Ammon's horn (tissue), 1 donor: ENCODE measurements around the gene FCGBP.

ENCODE experiments used
- DNase-seq: peaks from one replicate; pipeline ENCODE4 v3.0.0-alpha.2; 2016; ENCODE audit warnings: low spot score

The FCGBP gene

GRCh38 chr19:39946532-39946931 is 12.1 kb upstream of the FCGBP start:
- no peak for DNase-seq

- DNase-seq: no peak
These were observed 9.2 kb upstream of the FCGBP start for GRCh38 chr19:39943586-39943985.

- no peak for DNase-seq
These were observed 7.9 kb upstream of the FCGBP start for GRCh38 chr19:39942366-39942730.

DNA sequence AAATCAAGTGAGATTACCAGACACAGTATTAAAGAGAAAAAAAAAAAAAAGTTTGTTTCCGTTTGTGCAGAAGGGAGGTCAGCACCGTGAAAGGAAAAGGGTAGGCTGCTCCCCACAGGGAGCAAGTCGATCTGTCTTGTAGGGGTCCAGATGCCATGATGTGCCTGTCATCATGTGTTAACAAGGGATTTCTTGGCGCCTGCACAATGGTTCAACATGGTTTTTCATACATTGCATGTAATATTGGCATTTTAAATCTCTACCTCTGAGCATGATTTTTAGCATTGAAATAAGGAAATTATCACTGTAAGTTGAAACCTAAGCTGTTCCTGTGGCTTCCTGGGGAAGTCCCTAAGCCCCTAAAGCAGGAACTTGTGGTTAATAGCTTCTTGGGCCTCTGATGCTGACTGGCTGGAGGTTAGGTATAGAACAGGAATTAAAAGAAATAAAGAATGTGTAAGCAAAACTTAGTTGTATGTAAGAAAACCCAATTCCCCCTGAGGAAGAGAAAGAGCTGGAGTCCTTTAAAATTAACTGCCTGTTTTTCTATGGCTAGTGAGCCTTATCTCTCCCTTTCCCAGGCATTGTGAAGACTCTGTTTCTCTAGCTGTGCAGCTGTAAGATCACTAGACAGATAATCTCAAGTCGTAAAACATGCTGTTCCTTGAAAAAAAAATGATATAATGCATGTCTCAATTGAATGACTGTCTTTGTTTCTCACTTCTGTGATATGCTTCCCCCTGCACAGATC is 7.4 kb upstream of the FCGBP start:
- peak; percentile 65 for DNase-seq

- DNase-seq: no peak
These were observed 6.7 kb upstream of the FCGBP start for GRCh38 chr19:39941151-39941550.

GRCh38 chr19:39940221-39940833 is 5.9 kb upstream of the FCGBP start:
- no peak for DNase-seq

- no peak for DNase-seq
These were observed 5.1 kb upstream of the FCGBP start for GRCh38 chr19:39939556-39939955.

- no peak for DNase-seq
These were observed 3.4 kb upstream of the FCGBP start for GRCh38 chr19:39937787-39938186.

GRCh38 chr19:39937094-39937720 is 2.8 kb upstream of the FCGBP start:
- DNase-seq: no peak

GRCh38 chr19:39936622-39937021 is 2.2 kb upstream of the FCGBP start:
- no peak for DNase-seq

GRCh38 chr19:39936020-39936419 is 1.6 kb upstream of the FCGBP start:
- DNase-seq: no peak

- no peak for DNase-seq
These were observed 879 bp upstream of the FCGBP start for GRCh38 chr19:39935364-39935661.

GRCh38 chr19:39929750-39930149 is 4.7 kb downstream of the FCGBP start:
- DNase-seq: no peak

DNA sequence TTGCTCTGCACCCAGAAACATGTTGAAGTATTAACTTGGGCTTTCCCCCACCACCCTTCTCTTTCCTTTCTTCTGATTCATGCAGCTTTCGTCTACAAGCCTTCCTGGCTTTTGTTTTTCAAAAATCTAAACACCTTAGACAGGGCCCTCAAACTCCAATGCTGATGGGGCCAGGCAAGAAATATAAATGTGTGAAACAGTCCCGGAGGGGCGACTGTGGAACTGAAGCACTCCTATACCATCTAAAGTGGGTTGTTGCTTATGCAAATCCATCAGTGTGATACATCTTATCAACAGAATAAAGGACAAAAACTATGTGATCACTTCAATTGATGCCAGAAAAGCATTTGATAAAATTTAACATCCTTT is 6.1 kb downstream of the FCGBP start:
- no peak for DNase-seq

DNA sequence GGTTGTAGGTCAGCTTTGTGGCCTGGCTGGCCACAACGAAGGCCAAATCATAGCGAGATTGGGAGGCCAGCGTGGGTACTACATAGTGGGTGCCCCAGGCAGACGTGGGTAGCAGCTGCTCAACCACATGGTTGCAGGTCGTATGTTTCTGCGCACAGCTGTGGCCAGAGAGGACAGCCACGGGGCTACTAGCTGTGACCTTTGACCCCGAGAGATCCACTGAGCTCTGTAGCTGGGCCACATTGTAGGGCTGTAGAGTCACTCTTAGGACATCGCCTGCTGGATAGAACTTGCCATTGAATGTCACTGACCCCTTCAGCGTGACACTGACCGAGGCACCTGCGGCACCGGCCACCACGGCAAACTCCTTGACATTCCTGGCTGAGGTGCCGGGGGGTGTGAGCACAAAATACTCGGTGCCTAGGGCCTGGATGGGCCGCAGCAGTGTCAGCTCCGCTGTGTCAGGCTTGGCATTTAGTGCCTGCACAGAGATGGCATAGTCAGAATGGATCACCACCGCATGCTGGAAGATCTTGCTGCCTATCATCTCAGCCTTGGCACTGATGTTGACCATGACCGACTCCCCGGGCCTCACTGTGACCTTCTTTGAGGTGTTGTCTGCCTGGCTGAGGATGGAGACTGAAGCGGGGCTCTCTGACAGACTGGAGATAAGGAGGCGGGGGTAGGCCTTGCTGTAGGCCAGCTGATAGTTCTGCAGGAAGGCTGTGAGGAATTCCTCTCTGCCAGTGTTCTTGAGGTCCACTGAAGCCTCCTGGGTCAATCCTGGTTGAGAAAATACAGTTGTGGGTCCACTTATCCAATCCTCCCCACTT is 6.7 kb downstream of the FCGBP start:
- DNase-seq: no peak

GRCh38 chr19:39927076-39927475 is 7.4 kb downstream of the FCGBP start:
- no peak for DNase-seq

DNA sequence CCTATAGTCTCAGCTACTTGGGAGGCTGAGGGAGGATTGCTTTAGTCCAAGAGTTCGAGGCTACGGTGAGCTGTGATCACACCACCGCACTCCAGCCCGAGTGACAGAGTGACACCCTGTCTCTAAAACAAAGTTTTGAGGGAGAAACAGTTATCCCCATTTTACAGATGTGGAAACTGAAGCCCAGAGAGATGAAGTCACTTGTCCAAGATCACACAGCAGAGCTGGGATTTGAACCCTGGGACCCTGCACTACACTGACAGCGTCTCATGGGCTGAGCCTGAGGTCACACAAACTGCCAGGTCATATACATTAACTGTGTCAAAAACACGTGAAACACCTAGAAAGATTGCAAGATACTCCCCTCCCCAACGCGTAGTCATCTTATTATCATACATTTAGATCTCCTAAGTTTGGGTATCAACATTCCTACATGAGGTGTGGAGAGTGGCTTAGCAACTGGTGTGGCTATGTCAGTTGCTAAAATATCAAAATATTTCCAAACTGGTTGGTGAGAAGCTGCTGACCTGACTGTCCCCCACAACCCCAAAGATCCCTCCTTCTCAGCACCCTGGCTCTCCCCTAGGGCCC is 8.2 kb downstream of the FCGBP start:
- DNase-seq: no peak

DNA sequence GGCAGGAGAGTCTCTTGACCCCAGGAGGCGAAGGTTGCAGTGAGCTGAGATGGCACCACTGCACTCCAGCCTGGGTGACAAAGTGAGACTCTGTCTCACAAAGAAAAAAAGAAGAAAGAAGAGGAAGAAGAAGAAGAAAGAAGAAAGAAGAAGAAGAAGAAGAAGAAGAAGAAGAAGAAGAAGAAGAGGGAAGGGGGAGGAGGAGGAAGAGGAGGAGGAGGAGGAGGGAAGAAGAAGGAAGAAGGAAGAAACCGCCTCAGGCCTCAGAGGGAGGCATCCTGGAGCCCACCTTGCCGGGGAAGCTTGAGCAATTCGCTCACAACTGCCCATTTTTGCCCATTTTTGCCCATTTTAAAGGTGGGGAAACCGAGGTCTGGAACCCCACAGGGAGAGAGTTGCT is 9.5 kb downstream of the FCGBP start:
- DNase-seq: no peak

- DNase-seq: no peak
These were observed 10.0 kb downstream of the FCGBP start for GRCh38 chr19:39924389-39924788.

DNA sequence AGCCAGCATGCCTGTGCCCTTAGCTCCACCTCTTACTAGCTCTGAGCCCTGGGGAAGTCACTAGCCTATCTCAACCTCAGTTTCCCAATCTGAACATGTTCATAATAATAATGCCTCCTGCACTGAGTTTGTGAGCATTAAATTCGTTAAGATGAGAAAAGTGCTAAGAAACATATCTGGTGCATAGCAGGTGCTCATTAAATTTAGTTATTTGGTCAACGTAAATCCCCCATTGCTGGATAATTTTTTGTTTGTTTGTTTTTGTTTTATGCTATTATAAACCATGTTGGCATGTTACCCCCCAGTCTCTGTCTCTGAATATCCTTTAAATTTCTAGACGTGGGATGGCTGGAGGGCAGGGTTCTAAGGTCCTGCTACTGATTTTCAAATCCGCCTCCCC is 10.6 kb downstream of the FCGBP start:
- DNase-seq: no peak

DNA sequence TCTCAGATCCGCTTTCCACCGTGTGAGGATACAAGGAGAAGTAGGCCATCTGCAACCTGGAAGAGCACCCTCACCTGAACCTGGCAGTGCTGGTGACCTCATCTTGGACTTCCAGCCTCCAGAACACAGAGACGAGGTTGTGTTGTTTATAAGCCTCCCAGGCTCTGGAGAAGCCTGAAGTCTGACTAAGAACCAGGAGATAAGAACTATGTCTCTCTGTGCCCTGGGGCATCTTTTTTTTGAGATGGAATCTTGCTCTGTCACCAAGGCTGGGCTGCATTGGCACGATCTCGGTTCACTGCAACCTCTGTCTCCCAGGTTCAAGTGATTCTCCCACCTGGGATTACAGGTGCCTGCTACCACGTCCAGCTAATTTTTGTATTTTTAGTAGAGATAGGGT is 14.5 kb downstream of the FCGBP start:
- no peak for DNase-seq

- DNase-seq: no peak
These were observed 16.2 kb downstream of the FCGBP start for GRCh38 chr19:39918183-39918651.
